Testis (tissue), 3 donors: ENCODE results near the gene C11orf91. TPM values are rescaled to one million over a fixed set of nuclear protein-coding genes. Genes with fewer than 3 reads are reported as not detected.

Experiments
- DNase-seq: peaks from one replicate; pipeline ENCODE4 v3.0.0-alpha.2; 2019
- H3K27ac ChIP-seq, 2 donors: fragments of 200-600 bp; sonication (generic); one replicate each; pipeline ENCODE4 v1.5.1; 2019
- H3K27me3 ChIP-seq: fragments of 200-600 bp; sonication (generic); one replicate; pipeline ENCODE4 v1.5.1; 2019
- H3K36me3 ChIP-seq: fragments of 200-600 bp; sonication (generic); one replicate; pipeline ENCODE4 v1.5.1; 2017; ENCODE audit warnings: low read depth; ENCODE audit errors: missing control alignments
- H3K4me1 ChIP-seq: fragments of 200-600 bp; sonication (generic); one replicate; pipeline ENCODE4 v1.5.1; 2019
- H3K4me3 ChIP-seq, 2 donors: fragments of 200-600 bp; sonication (generic); one replicate each; pipeline ENCODE4 v1.5.1; 2017 to 2019
- H3K9me3 ChIP-seq: fragments of 200-600 bp; sonication (generic); one replicate; pipeline ENCODE4 v1.5.1; 2017
- POLR2A ChIP-seq: fragments of 450-650 bp; IDR thresholded peaks from one replicate; pipeline ENCODE4 v1.6.1; 2017; ENCODE audit warnings: antibody characterized with exemption, mild to moderate bottlenecking, moderate library complexity
- WGBS, 2 donors: methylation state at CpG; one replicate each; pipeline ENCODE4 v1.1.5; 2018; 5-methylcytosine and 5-hydroxymethylcytosine counted together
- intact Hi-C: fragments of 100-400 bp; cut with DNase I; formaldehyde crosslinking; loops from one replicate; pipeline ENCODE4 v1.15.1; 2023; ENCODE audit warnings: low total_unique reads
- polyA plus RNA-seq: library from polyadenylated mRNA; stranded (reverse); fragments of 350-450 nt; fragmentation: Illumina TruSeq; extraction: RNeasy Lipid Tissue Mini Kit (QIAGEN cat#74804); gene quantifications from one replicate; pipeline ENCODE4 v1.2.3, GENCODE V29; 2014; ENCODE audit warnings: low read depth, low replicate concordance; ENCODE audit not compliant: insufficient read depth
- total RNA-seq, 2 donors: library from RNA; depleted of rRNA; stranded (reverse); fragments of >200 nt; gene quantifications; one replicate each; pipeline ENCODE4 v1.2.3, GENCODE V29; 2016
- TF ChIP-seq, protein P1 (sequence below), 3 experiments: fragments of 450-650 bp in 2 of 3; fragments of 200-600 bp in 1 of 3; sonication (generic) in 1 of 3; IDR thresholded peaks; one replicate each; pipeline ENCODE4 v1.5.1; 2016 to 2019; ENCODE audit warnings: antibody characterized with exemption in 3 of 3, mild to moderate bottlenecking in 2 of 3, moderate library complexity in 1 of 3

Gene C11orf91
- total and polyA plus RNA-seq, 3 donors from 2014 or later, result 0.81 to 12.8 TPM; not detected in 1

DNA sequence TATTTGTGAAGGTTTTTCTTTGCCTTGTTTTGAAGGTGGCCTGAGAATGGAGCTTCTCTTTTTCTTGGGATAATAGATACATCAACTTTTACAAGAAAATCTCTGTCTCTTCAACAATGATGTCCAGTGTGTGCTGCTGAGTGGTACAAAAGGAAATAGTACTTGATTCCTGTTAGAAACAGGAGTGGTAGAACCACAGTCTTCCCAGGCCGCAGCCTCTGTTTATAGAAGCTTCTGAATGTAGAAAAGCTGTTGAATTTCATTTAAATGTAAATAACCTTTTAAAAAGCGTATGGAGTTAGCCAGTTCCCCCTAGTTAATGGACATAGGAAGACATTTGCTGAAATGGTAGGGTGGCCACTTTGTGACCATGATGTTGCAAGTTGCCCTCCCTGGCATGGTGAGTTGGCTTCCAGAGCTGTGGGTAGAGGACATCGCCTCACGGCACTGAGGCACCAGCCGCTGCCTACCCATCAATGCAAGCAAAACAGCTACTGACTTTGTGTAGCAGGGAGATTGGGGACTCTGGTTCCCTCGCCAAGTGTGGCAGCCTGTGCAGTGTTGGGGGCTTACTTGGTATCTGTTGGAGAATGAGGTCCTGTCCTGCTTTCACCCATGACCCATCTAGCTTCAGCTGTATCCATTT, 31.6 kb downstream of the C11orf91 start:
- Histone ChIP-seq H3K4me3 (no peak overlapping the region), H3K27ac (no peak overlapping the region), H3K4me1 (no peaks in the 10 kb centered on the region), H3K36me3 (no peaks in the 10 kb centered on the region), H3K27me3 (no peaks in the 10 kb centered on the region), H3K9me3 (no peaks in the 10 kb centered on the region)
- 89 to 93% methylated on average over 6 of the region's 6 CpGs for WGBS, 2 donors
- intact Hi-C loops, result no loop called here
- no peak for DNase-seq
- TF ChIP-seq POLR2A, result no peak
- TF ChIP-seq, protein P1, sequence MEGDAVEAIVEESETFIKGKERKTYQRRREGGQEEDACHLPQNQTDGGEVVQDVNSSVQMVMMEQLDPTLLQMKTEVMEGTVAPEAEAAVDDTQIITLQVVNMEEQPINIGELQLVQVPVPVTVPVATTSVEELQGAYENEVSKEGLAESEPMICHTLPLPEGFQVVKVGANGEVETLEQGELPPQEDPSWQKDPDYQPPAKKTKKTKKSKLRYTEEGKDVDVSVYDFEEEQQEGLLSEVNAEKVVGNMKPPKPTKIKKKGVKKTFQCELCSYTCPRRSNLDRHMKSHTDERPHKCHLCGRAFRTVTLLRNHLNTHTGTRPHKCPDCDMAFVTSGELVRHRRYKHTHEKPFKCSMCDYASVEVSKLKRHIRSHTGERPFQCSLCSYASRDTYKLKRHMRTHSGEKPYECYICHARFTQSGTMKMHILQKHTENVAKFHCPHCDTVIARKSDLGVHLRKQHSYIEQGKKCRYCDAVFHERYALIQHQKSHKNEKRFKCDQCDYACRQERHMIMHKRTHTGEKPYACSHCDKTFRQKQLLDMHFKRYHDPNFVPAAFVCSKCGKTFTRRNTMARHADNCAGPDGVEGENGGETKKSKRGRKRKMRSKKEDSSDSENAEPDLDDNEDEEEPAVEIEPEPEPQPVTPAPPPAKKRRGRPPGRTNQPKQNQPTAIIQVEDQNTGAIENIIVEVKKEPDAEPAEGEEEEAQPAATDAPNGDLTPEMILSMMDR (IDR thresholded peaks at IDR 0.05), result no peak

DNA sequence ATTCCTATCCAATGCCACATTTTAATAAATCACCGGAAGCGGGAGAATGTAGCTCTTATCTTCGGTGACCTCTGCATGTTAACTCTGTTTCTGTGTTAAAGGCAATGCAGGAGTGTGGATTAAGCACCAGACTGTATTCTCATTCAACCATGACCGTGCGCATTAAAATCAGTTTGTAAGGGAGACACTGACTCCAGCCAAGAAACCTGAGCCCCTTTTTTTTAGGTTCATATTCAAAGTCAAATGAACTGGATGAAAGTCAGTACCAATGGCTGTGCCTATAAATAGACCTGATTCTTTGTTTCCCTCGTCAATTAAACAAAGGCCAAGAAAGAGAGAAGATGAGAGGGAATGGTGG, 32.2 kb downstream of the C11orf91 start:
- H3K36me3 ChIP-seq, result no peaks in the 10 kb centered on the region
- H3K27ac ChIP-seq, result no peak overlapping the region
- WGBS, 2 donors, result 89 to 94% methylated on average over 6 of the region's 6 CpGs
- no peaks in the 10 kb centered on the region for H3K27me3 ChIP-seq
- no peak for DNase-seq
- intact Hi-C loops, result no loop called here
- H3K4me3 ChIP-seq, result no peak overlapping the region
- H3K4me1 ChIP-seq, result no peaks in the 10 kb centered on the region
- H3K9me3 ChIP-seq, result no peaks in the 10 kb centered on the region
- TF ChIP-seq, protein P1 (IDR thresholded peaks at IDR 0.05), result no peak
- TF ChIP-seq POLR2A, result no peak

DNA sequence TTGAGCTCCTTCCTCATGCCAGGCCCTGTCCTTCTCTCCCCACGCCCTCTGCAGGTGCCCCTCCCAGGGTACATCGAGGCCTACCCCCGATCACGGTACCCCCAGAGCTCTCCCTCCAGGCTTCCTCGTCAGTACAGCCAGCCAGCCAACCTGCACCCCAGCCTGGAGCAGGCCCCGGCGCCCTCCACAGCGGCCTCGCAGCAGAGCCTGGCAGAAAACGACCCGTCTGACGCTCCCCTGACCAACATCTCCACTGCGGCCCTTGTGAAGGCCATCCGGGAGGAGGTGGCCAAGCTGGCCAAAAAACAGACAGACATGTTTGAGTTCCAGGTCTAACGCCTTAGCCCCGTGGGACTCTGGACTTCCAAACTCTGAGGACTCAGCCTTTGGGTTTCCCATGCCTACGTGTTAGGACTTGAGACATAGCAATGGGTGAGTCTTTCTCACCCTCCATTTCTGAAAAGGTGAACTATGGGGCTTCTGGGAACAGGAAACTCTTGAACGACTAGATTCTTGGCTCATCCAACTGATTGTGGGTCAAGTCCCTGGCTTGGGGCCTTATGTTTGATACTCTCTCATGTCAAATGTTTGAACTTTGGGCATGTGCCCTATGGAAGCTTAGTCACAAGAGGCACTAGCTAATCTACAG, 32.7 kb downstream of the C11orf91 start:
- H3K27ac ChIP-seq, result no peak overlapping the region
- 93 to 94% methylated on average over 17 to 18 of the region's 18 CpGs for WGBS, 2 donors
- intact Hi-C loops, result no loop called here

DNA sequence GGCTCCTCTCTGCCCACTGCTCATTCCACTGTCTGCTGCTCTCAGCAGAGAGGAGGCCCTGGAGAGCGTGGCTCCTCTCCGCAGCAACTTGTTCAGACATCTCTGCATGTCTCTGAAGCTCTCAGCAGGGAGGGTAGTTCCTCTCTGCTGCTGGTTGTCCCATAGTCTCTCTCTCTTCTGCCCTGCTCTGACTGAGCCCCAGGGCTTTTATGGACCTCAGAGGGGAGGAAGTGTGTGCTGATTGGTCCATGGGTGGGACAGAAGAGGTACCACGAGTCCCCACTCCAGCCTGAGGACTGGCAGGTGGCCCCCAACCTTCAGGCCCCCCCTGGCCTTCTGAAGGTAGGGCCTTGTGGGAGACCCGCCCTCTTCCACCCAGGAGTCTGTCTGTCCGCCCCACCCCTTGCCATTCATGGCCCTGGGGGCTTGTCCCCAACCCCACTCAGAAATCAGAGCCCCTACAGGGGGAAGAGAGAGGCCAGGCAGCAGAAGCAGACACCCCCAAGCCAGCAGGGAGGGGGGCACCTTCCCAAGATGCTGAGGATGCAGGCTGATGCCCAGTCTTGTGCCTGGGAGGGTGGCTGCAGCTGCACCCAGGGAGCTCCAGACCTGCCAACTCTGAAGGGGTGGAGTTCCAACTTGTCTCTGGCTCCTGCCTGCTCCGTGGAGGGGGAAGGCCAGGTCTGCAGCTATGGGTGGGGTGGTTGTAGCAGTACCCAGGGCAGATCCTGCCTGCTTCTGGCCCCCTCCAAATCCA, 35.1 kb downstream of the C11orf91 start:
- no peak overlapping the region for H3K4me3 ChIP-seq
- no peak for DNase-seq
- no peaks in the 10 kb centered on the region for H3K9me3 ChIP-seq
- H3K27me3 ChIP-seq, result no peaks in the 10 kb centered on the region
- no peak overlapping the region for H3K27ac ChIP-seq
- TF ChIP-seq, protein P1 (IDR thresholded peaks at IDR 0.05), result no peak
- no peak for TF ChIP-seq POLR2A
- H3K4me1 ChIP-seq, result no peaks in the 10 kb centered on the region
- 90 to 97% methylated on average over 6 of the region's 6 CpGs for WGBS, 2 donors
- no peaks in the 10 kb centered on the region for H3K36me3 ChIP-seq
- intact Hi-C loops, result no loop called here

More for the DNA sequence above, 32.7 kb downstream of the C11orf91 start:
- Histone ChIP-seq H3K4me3 (no peak overlapping the region), H3K9me3 (no peaks in the 10 kb centered on the region), H3K27me3 (no peaks in the 10 kb centered on the region), H3K36me3 (no peaks in the 10 kb centered on the region), H3K4me1 (no peaks in the 10 kb centered on the region)
- DNase-seq, result no peak
- TF ChIP-seq POLR2A, result no peak
- TF ChIP-seq, protein P1 (IDR thresholded peaks at IDR 0.05), result no peak
